Astrocyte (in vitro differentiated cells and primary cell): Measurements from ENCODE around the gene NDUFS1. TPM values are rescaled to one million over a fixed set of nuclear protein-coding genes. Genes with fewer than 3 reads are reported as not detected.
"Not testable (repeated sequence)": the region's sequence is repeated elsewhere in the genome, so short reads cannot be mapped to it uniquely, and the experiment has no call there.

Source experiments
- DNase-seq: peaks from one replicate; pipeline ENCODE4 v3.0.0-alpha.2; 2010; ENCODE audit warnings: low read depth
- FAIRE-seq: peaks from 2 replicates; lab custom pipeline; 2011; peaks lifted over from hg19 to GRCh38; lab: Jason Lieb, UNC
- H2AFZ ChIP-seq: 2 replicates; pipeline ENCODE4 v1.6.0; 2012; ENCODE audit warnings: low read depth, low read length, inconsistent platforms
- H3K27ac ChIP-seq: 2 replicates; pipeline ENCODE4 v1.5.1; 2011; ENCODE audit warnings: low read depth, low read length, inconsistent platforms
- H3K27me3 ChIP-seq: 2 replicates; pipeline ENCODE4 v1.6.0; 2011; ENCODE audit warnings: low read length, inconsistent platforms; ENCODE audit not compliant: insufficient read depth
- H3K36me3 ChIP-seq: 2 replicates; pipeline ENCODE4 v1.5.1; 2011; ENCODE audit warnings: low read length, inconsistent platforms; ENCODE audit not compliant: insufficient read depth
- H3K4me1 ChIP-seq: 2 replicates; pipeline ENCODE4 v1.5.1; 2011; ENCODE audit warnings: low read length, inconsistent platforms; ENCODE audit not compliant: insufficient read depth
- H3K4me2 ChIP-seq: 2 replicates; pipeline ENCODE4 v1.6.0; 2012; ENCODE audit warnings: low read length, inconsistent platforms
- H3K4me3 ChIP-seq: 2 replicates; pipeline ENCODE4 v1.5.1; 2011; ENCODE audit warnings: low read depth, mild to moderate bottlenecking, low read length, inconsistent platforms; ENCODE audit not compliant: insufficient read depth
- H3K79me2 ChIP-seq: 2 replicates; pipeline ENCODE4 v1.6.0; 2012; ENCODE audit warnings: mild to moderate bottlenecking, low read length, inconsistent platforms; ENCODE audit not compliant: insufficient read depth
- H3K9ac ChIP-seq: 2 replicates; pipeline ENCODE4 v1.6.0; 2012; ENCODE audit warnings: mild to moderate bottlenecking, low read length, inconsistent platforms
- H3K9me3 ChIP-seq: 2 replicates; pipeline ENCODE4 v1.5.1; 2012; ENCODE audit warnings: low read depth, mild to moderate bottlenecking, low read length, inconsistent platforms; ENCODE audit not compliant: insufficient read depth
- H4K20me1 ChIP-seq: 2 replicates; pipeline ENCODE4 v1.6.0; 2012; ENCODE audit warnings: low read length, inconsistent platforms; ENCODE audit not compliant: insufficient read depth
- H3K27ac Mint-ChIP-seq: one replicate; pipeline ENCODE4 v1.8.0; 2021; ENCODE audit warnings: mild to moderate bottlenecking, mixed read lengths; ENCODE audit not compliant: unreplicated experiment
- H3K27me3 Mint-ChIP-seq: one replicate; pipeline ENCODE4 v1.8.0; 2021; ENCODE audit warnings: low read depth, mixed read lengths; ENCODE audit not compliant: unreplicated experiment
- H3K36me3 Mint-ChIP-seq: one replicate; pipeline ENCODE4 v1.8.0; 2021; ENCODE audit warnings: low read depth, mixed read lengths; ENCODE audit not compliant: unreplicated experiment
- H3K4me1 Mint-ChIP-seq: one replicate; pipeline ENCODE4 v1.8.0; 2021; ENCODE audit warnings: low read depth, mixed read lengths; ENCODE audit not compliant: unreplicated experiment
- H3K4me3 Mint-ChIP-seq: one replicate; pipeline ENCODE4 v1.8.0; 2021; ENCODE audit warnings: mild to moderate bottlenecking, moderate library complexity, mixed read lengths; ENCODE audit not compliant: unreplicated experiment
- H3K9me3 Mint-ChIP-seq: one replicate; pipeline ENCODE4 v1.8.0; 2021; ENCODE audit warnings: mild to moderate bottlenecking, mixed read lengths; ENCODE audit not compliant: unreplicated experiment
- CTCF ChIP-seq: IDR thresholded peaks from 2 replicates; pipeline ENCODE4 v1.5.1; 2011; ENCODE audit warnings: low read depth, mild to moderate bottlenecking, inconsistent platforms, low read length, moderate library complexity; ENCODE audit not compliant: insufficient read depth
- EZH2 ChIP-seq: IDR thresholded peaks from 2 replicates; pipeline ENCODE4 v1.6.1; 2012; ENCODE audit warnings: mild to moderate bottlenecking, low read length, inconsistent platforms; ENCODE audit not compliant: insufficient read depth
- total RNA-seq: library from RNA; stranded (reverse); gene quantifications from 2 replicates; pipeline ENCODE4 v1.2.1, GENCODE V29; 2021

The NDUFS1 gene
- total RNA-seq, 1 donor from 2014 or later = 100 TPM

GRCh38 chr2:206190689-206191088, 31.4 kb upstream of the NDUFS1 start:
- Histone ChIP-seq H3K4me3 (no peak overlapping the region), H3K36me3 (no peaks in the 10 kb centered on the region), H3K27ac (no peak overlapping the region), H3K4me1 (no peaks in the 10 kb centered on the region), H2AFZ (no peak overlapping the region), H3K79me2 (no peaks in the 10 kb centered on the region), H3K27me3 (no peaks in the 10 kb centered on the region), H3K4me2 (no peak overlapping the region), H3K9ac (no peak overlapping the region), H4K20me1 (no peaks in the 10 kb centered on the region), H3K9me3 (no peaks in the 10 kb centered on the region)
- H3K4me1 Mint-ChIP-seq = no peaks in the 10 kb centered on the region
- H3K36me3 Mint-ChIP-seq = peaks cover 7% of the 10 kb centered on the region
- H3K9me3 Mint-ChIP-seq = no peaks in the 10 kb centered on the region
- TF ChIP-seq CTCF (no peak), EZH2 (no peak)
- DNase-seq (no peak), FAIRE-seq (no peak)
- H3K4me3 Mint-ChIP-seq = no peak overlapping the region
- H3K27ac Mint-ChIP-seq = no peak overlapping the region
- H3K27me3 Mint-ChIP-seq = peaks cover 8% of the 10 kb centered on the region

GRCh38 chr2:206190111-206190510, 30.9 kb upstream of the NDUFS1 start:
- H3K36me3 ChIP-seq = no peaks in the 10 kb centered on the region
- H2AFZ ChIP-seq = no peak overlapping the region
- H3K27me3 Mint-ChIP-seq = peaks cover 8% of the 10 kb centered on the region
- H3K4me2 ChIP-seq = no peak overlapping the region
- no peaks in the 10 kb centered on the region for H3K27me3 ChIP-seq
- TF ChIP-seq CTCF (no peak), EZH2 (no peak)
- DNase-seq = no peak
- no peaks in the 10 kb centered on the region for H3K4me1 ChIP-seq
- H3K36me3 Mint-ChIP-seq = peaks cover 7% of the 10 kb centered on the region
- no peaks in the 10 kb centered on the region for H3K4me1 Mint-ChIP-seq
- no peaks in the 10 kb centered on the region for H3K9me3 ChIP-seq
- H3K9ac ChIP-seq = no peak overlapping the region
- H3K79me2 ChIP-seq = no peaks in the 10 kb centered on the region
- H4K20me1 ChIP-seq = no peaks in the 10 kb centered on the region
- H3K27ac Mint-ChIP-seq = no peak overlapping the region
- no peak overlapping the region for H3K4me3 ChIP-seq
- H3K4me3 Mint-ChIP-seq = no peak overlapping the region
- no peak overlapping the region for H3K27ac ChIP-seq
- no peak for FAIRE-seq
- no peaks in the 10 kb centered on the region for H3K9me3 Mint-ChIP-seq

- no peaks in the 10 kb centered on the region for H4K20me1 ChIP-seq
- H3K27ac ChIP-seq = no peak overlapping the region
- Mint-ChIP-seq H3K4me1 (no peaks in the 10 kb centered on the region), H3K9me3 (no peaks in the 10 kb centered on the region), H3K4me3 (no peak overlapping the region), H3K27ac (no peak overlapping the region), H3K27me3 (peaks cover 8% of the 10 kb centered on the region), H3K36me3 (peaks cover 7% of the 10 kb centered on the region)
- no peak overlapping the region for H3K4me3 ChIP-seq
- no peaks in the 10 kb centered on the region for H3K9me3 ChIP-seq
- no peak overlapping the region for H3K4me2 ChIP-seq
- no peak for FAIRE-seq
- no peaks in the 10 kb centered on the region for H3K27me3 ChIP-seq
- H3K4me1 ChIP-seq = no peaks in the 10 kb centered on the region
- H3K79me2 ChIP-seq = no peaks in the 10 kb centered on the region
- no peak for DNase-seq
- no peaks in the 10 kb centered on the region for H3K36me3 ChIP-seq
- no peak overlapping the region for H2AFZ ChIP-seq
- no peak overlapping the region for H3K9ac ChIP-seq
- TF ChIP-seq CTCF = no peak
- TF ChIP-seq EZH2 = no peak
Measured at GRCh38 chr2:206189691-206190090, 30.4 kb upstream of the NDUFS1 start.

GRCh38 chr2:206181526-206181925, 22.3 kb upstream of the NDUFS1 start:
- not testable (repeated sequence) for H3K4me3 Mint-ChIP-seq, FAIRE-seq, H3K4me2 ChIP-seq, H3K27ac Mint-ChIP-seq, H3K36me3 Mint-ChIP-seq, H3K79me2 ChIP-seq, H3K27me3 ChIP-seq, H3K9ac ChIP-seq, H3K9me3 ChIP-seq, H3K4me3 ChIP-seq, H3K27me3 Mint-ChIP-seq, H3K4me1 Mint-ChIP-seq, H2AFZ ChIP-seq, H3K27ac ChIP-seq, DNase-seq, H3K4me1 ChIP-seq, H3K36me3 ChIP-seq, H4K20me1 ChIP-seq, H3K9me3 Mint-ChIP-seq
